Measurements from ENCODE around the gene TTC7B.

The TTC7B gene

GRCh38 chr14:90781344-90781761, 34.9 kb downstream of the TTC7B start:
- H3K9me3 Mint-ChIP-seq, result no peaks in the 10 kb centered on the region
- DNase-seq, result no peak

GRCh38 chr14:90780519-90780918, 35.7 kb downstream of the TTC7B start:
- H3K9me3 Mint-ChIP-seq, result no peaks in the 10 kb centered on the region
- H3K4me3 Mint-ChIP-seq, result no peak overlapping the region
- H3K4me1 Mint-ChIP-seq (ENCODE audit: low read depth), result no peaks in the 10 kb centered on the region
- no peak overlapping the region for H3K27ac Mint-ChIP-seq
- H3K36me3 Mint-ChIP-seq (ENCODE audit: low read depth), result no peaks in the 10 kb centered on the region
- DNase-seq, result no peak
- H3K27me3 Mint-ChIP-seq, result no peaks in the 10 kb centered on the region

More at GRCh38 chr14:90781344-90781761, 34.9 kb downstream of the TTC7B start:
- no peak overlapping the region for H3K27ac Mint-ChIP-seq
- H3K4me1 Mint-ChIP-seq (ENCODE audit: low read depth), result no peaks in the 10 kb centered on the region
- H3K27me3 Mint-ChIP-seq, result no peaks in the 10 kb centered on the region
- H3K4me3 Mint-ChIP-seq, result no peak overlapping the region
- H3K36me3 Mint-ChIP-seq (ENCODE audit: low read depth), result no peaks in the 10 kb centered on the region

- Mint-ChIP-seq H3K27me3 (no peaks in the 10 kb centered on the region), H3K27ac (no peak overlapping the region)
Measured at GRCh38 chr14:90778571-90779255, 37.5 kb downstream of the TTC7B start.

DNA sequence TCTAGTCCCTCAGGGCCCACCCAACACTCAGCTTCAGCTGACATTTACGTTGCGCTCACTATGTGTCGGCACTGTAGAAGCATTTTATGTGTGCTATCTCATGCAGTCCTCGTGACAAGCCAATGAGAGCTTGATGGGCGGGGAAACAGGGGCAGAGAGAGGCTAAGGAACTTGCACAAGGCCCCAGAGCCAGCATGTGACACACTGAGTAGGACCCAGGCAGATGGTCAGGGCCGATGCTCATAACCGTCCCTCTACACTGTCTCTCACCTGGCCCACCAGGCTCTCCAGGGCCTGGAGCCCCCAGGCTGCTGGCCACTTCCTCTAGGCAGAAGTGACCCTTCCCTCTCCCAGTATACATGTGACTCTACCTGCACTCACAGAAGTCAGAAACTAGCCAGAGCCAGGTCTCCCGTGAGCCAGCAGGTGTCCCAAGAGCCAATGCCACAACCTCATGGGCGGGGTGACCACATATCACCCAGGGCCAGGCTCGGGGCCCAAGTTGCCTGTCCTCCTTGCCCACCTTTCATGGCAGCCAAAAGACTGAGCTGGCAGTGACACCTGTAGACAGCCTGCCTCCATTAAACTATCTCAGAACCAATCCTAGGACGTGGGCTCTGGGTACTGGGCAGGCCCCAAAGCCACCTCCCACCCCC, 38.3 kb downstream of the TTC7B start:
- Mint-ChIP-seq H3K27ac (no peak overlapping the region), H3K9me3 (no peaks in the 10 kb centered on the region), H3K4me1 (ENCODE audit: low read depth) (no peaks in the 10 kb centered on the region), H3K36me3 (ENCODE audit: low read depth) (no peaks in the 10 kb centered on the region), H3K4me3 (no peak overlapping the region), H3K27me3 (no peaks in the 10 kb centered on the region)
- no peak for DNase-seq

More at GRCh38 chr14:90778571-90779255, 37.5 kb downstream of the TTC7B start:
- DNase-seq, result no peak
- Mint-ChIP-seq H3K4me1 (ENCODE audit: low read depth) (no peaks in the 10 kb centered on the region), H3K4me3 (no peak overlapping the region), H3K36me3 (ENCODE audit: low read depth) (no peaks in the 10 kb centered on the region), H3K9me3 (no peaks in the 10 kb centered on the region)

GRCh38 chr14:90777358-90777757, 38.9 kb downstream of the TTC7B start:
- H3K9me3 Mint-ChIP-seq, result no peaks in the 10 kb centered on the region
- H3K36me3 Mint-ChIP-seq (ENCODE audit: low read depth), result no peaks in the 10 kb centered on the region
- no peaks in the 10 kb centered on the region for H3K27me3 Mint-ChIP-seq
- no peak for DNase-seq
- no peak overlapping the region for H3K27ac Mint-ChIP-seq
- H3K4me3 Mint-ChIP-seq, result no peak overlapping the region
- H3K4me1 Mint-ChIP-seq (ENCODE audit: low read depth), result no peaks in the 10 kb centered on the region

DNA sequence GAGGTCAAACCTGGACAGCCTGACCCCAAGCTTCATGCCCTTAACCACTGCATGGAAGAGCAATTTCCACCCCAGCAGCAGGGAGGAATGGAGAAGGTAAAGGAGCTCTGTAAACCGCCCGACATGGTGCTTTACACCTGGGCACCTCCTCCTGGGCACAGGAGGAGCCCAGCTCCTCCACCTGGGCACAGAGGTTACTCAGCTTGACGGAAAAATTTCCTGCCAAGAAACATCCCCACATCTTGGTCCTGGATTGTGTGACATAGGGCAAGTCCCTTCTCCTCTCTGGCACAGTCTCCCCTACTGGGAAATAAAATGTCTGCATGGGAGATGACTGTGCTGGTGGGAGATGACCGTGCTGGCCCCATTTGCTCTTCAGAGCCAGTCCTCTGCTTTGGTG, 40.8 kb downstream of the TTC7B start:
- H3K4me1 Mint-ChIP-seq (ENCODE audit: low read depth), result no peaks in the 10 kb centered on the region
- DNase-seq, result no peak
- no peaks in the 10 kb centered on the region for H3K36me3 Mint-ChIP-seq (ENCODE audit: low read depth)
- H3K27ac Mint-ChIP-seq, result no peak overlapping the region
- H3K4me3 Mint-ChIP-seq, result no peak overlapping the region
- no peaks in the 10 kb centered on the region for H3K27me3 Mint-ChIP-seq
- H3K9me3 Mint-ChIP-seq, result no peaks in the 10 kb centered on the region

- H3K9me3 Mint-ChIP-seq, result no peaks in the 10 kb centered on the region
- H3K4me1 Mint-ChIP-seq (ENCODE audit: low read depth), result no peaks in the 10 kb centered on the region
- no peak overlapping the region for H3K27ac Mint-ChIP-seq
- no peaks in the 10 kb centered on the region for H3K36me3 Mint-ChIP-seq (ENCODE audit: low read depth)
- no peaks in the 10 kb centered on the region for H3K27me3 Mint-ChIP-seq
- no peak overlapping the region for H3K4me3 Mint-ChIP-seq
- DNase-seq, result no peak
Measured at GRCh38 chr14:90774316-90774715, 41.9 kb downstream of the TTC7B start.

GRCh38 chr14:90773705-90774104, 42.5 kb downstream of the TTC7B start:
- H3K36me3 Mint-ChIP-seq (ENCODE audit: low read depth), result no peaks in the 10 kb centered on the region
- H3K4me1 Mint-ChIP-seq (ENCODE audit: low read depth), result no peaks in the 10 kb centered on the region
- H3K27ac Mint-ChIP-seq, result no peak overlapping the region
- H3K4me3 Mint-ChIP-seq, result no peak overlapping the region
- no peaks in the 10 kb centered on the region for H3K9me3 Mint-ChIP-seq
- no peak for DNase-seq
- H3K27me3 Mint-ChIP-seq, result no peaks in the 10 kb centered on the region

GRCh38 chr14:90773196-90773486, 43.1 kb downstream of the TTC7B start:
- no peak for DNase-seq
- Mint-ChIP-seq H3K9me3 (peaks cover 4% of the 10 kb centered on the region), H3K27me3 (no peaks in the 10 kb centered on the region), H3K36me3 (ENCODE audit: low read depth) (no peaks in the 10 kb centered on the region), H3K27ac (no peak overlapping the region), H3K4me1 (ENCODE audit: low read depth) (no peaks in the 10 kb centered on the region), H3K4me3 (no peak overlapping the region)

GRCh38 chr14:90767899-90768298, 48.3 kb downstream of the TTC7B start:
- H3K9me3 Mint-ChIP-seq, result peaks cover 26% of the 10 kb centered on the region
- DNase-seq, result no peak
- no peak overlapping the region for H3K27ac Mint-ChIP-seq
- no peaks in the 10 kb centered on the region for H3K4me1 Mint-ChIP-seq (ENCODE audit: low read depth)
- peaks cover 3% of the 10 kb centered on the region for H3K27me3 Mint-ChIP-seq
- H3K36me3 Mint-ChIP-seq (ENCODE audit: low read depth), result peaks cover 2% of the 10 kb centered on the region
- H3K4me3 Mint-ChIP-seq, result no peak overlapping the region

GRCh38 chr14:90760591-90761316, 55.5 kb downstream of the TTC7B start:
- Mint-ChIP-seq H3K4me1 (ENCODE audit: low read depth) (peaks cover 29% of the 10 kb centered on the region), H3K27ac (no peak overlapping the region), H3K27me3 (peaks cover 3% of the 10 kb centered on the region), H3K9me3 (peaks cover 10% of the 10 kb centered on the region), H3K4me3 (no peak overlapping the region), H3K36me3 (ENCODE audit: low read depth) (peaks cover 2% of the 10 kb centered on the region)
- DNase-seq, result no peak

DNA sequence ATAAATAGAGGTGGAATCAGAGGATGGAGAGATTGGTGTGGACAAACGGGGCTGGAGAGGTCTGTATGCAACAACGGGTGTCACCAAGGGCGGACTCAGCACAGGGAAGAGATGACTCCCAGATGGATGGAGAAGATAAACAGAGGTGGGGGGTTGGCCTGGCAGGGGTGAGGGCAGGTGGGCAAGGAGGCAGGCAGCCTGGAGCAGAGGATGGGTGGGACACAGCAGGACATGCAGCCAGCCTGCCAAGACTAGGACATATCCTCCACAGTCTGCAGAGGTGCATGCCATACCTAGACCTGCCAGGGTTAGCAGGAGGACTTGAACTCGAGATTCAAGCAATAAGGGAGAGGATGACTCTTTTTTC, 56.2 kb downstream of the TTC7B start:
- no peak for DNase-seq
- Mint-ChIP-seq H3K27me3 (peaks cover 3% of the 10 kb centered on the region), H3K4me1 (ENCODE audit: low read depth) (peaks cover 32% of the 10 kb centered on the region), H3K4me3 (no peak overlapping the region), H3K9me3 (peaks cover 10% of the 10 kb centered on the region), H3K27ac (no peak overlapping the region), H3K36me3 (ENCODE audit: low read depth) (peaks cover 2% of the 10 kb centered on the region)

DNA sequence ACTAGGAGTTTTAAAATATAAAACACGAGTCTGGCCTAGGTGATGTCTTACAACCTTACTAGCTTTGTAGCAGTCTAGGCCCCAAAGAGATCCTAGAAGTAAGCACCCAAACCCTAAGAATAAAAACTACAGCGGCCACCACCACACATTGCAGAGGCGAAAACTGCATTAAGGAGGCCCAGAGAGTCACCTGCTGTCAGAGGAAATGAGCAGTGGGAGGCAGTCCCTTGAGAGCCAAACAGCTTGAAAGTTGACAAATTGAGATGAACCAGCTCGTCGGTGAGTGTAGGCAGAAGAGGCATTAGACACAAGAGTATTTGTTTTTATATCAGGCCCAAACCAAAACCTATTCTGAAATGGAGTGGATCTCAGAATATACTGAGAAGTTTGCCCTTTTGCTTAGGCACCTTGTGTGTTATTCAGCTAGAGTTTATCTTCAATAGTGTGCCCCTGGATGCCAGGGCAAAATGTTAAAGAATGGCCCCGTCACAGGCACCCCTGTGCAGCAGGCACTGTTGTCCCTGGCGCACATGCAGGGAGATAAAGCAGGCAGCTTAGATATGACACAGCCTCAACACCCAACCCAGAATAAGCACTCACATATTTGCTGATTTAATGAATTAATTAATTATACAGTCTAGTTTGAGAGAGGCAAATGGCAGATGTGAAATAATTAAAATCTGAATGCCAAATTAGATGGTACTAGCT, 56.7 kb downstream of the TTC7B start:
- Mint-ChIP-seq H3K4me3 (peak overlapping the region; percentile 75), H3K4me1 (ENCODE audit: low read depth) (peaks cover 32% of the 10 kb centered on the region), H3K27me3 (peaks cover 3% of the 10 kb centered on the region), H3K36me3 (ENCODE audit: low read depth) (peaks cover 2% of the 10 kb centered on the region), H3K27ac (peak overlapping the region; percentile 90), H3K9me3 (peaks cover 10% of the 10 kb centered on the region)
- peak; percentile 32 for DNase-seq

GRCh38 chr14:90758959-90759358, 57.3 kb downstream of the TTC7B start:
- Mint-ChIP-seq H3K9me3 (peaks cover 8% of the 10 kb centered on the region), H3K27ac (peak overlapping the region; percentile 90), H3K4me1 (ENCODE audit: low read depth) (peaks cover 32% of the 10 kb centered on the region), H3K36me3 (ENCODE audit: low read depth) (peaks cover 2% of the 10 kb centered on the region), H3K27me3 (peaks cover 2% of the 10 kb centered on the region), H3K4me3 (peak overlapping the region; percentile 75)
- DNase-seq, result peak; percentile 53

Data from activated T-cell treated with anti-CD3 and anti-CD28 coated beads, Interleukin-2, amount 50 U/mL, for 24 hours (primary cell).